G401.6 (cell line): ENCODE data around the gene NDUFAF5.
A peak's percentile ranks its signal among the peaks of the same experiment; 100 is the strongest.

Experiments
- FAIRE-seq: peaks from 2 replicates; lab custom pipeline; 2012; peaks lifted over from hg19 to GRCh38; lab: Jason Lieb, UNC

Gene NDUFAF5

GRCh38 chr20:13778827-13779226, 6.0 kb upstream of the NDUFAF5 start:
- no peak for FAIRE-seq

- no peak for FAIRE-seq
These were observed 1.3 kb upstream of the NDUFAF5 start for GRCh38 chr20:13783528-13783927.

GRCh38 chr20:13784271-13784892, 446 bp upstream of the NDUFAF5 start:
- no peak for FAIRE-seq

- no peak for FAIRE-seq
These were observed 1.5 kb downstream of the NDUFAF5 start for GRCh38 chr20:13786143-13786828.

- FAIRE-seq: peak; percentile 89
These were observed 3.5 kb downstream of the NDUFAF5 start for GRCh38 chr20:13788167-13788834.

GRCh38 chr20:13790708-13791107, 5.9 kb downstream of the NDUFAF5 start:
- FAIRE-seq: no peak

GRCh38 chr20:13791540-13792459, 7.0 kb downstream of the NDUFAF5 start:
- FAIRE-seq: no peak

GRCh38 chr20:13793001-13793400, 8.2 kb downstream of the NDUFAF5 start:
- no peak for FAIRE-seq

- FAIRE-seq: no peak
These were observed 9.8 kb downstream of the NDUFAF5 start for GRCh38 chr20:13794667-13795066.

GRCh38 chr20:13799040-13799439, 14.2 kb downstream of the NDUFAF5 start:
- FAIRE-seq: no peak

GRCh38 chr20:13799974-13800373, 15.1 kb downstream of the NDUFAF5 start:
- FAIRE-seq: no peak

GRCh38 chr20:13800728-13801134, 15.9 kb downstream of the NDUFAF5 start:
- FAIRE-seq: no peak

- no peak for FAIRE-seq
These were observed 24.5 kb downstream of the NDUFAF5 start for GRCh38 chr20:13809373-13809772.

GRCh38 chr20:13809855-13810254, 25.0 kb downstream of the NDUFAF5 start:
- FAIRE-seq: no peak

- FAIRE-seq: no peak
These were observed 25.6 kb downstream of the NDUFAF5 start for GRCh38 chr20:13810446-13810845.

GRCh38 chr20:13813910-13814309, 29.1 kb downstream of the NDUFAF5 start:
- no peak for FAIRE-seq

GRCh38 chr20:13814672-13815071, 29.8 kb downstream of the NDUFAF5 start:
- FAIRE-seq: no peak

GRCh38 chr20:13816757-13817156, 31.9 kb downstream of the NDUFAF5 start:
- no peak for FAIRE-seq

GRCh38 chr20:13817342-13817741, 32.5 kb downstream of the NDUFAF5 start:
- FAIRE-seq: no peak

GRCh38 chr20:13819885-13820645, 35.2 kb downstream of the NDUFAF5 start:
- peak; percentile 87 for FAIRE-seq

- FAIRE-seq: no peak
These were observed 37.0 kb downstream of the NDUFAF5 start for GRCh38 chr20:13821876-13822275.

GRCh38 chr20:13822459-13822858, 37.6 kb downstream of the NDUFAF5 start:
- no peak for FAIRE-seq
